Loucy (cell line): ENCODE data around the gene SERPINA12.

Experiments used
- EZH2phosphoT487 ChIP-seq: fragments of 200-600 bp; IDR thresholded peaks from 2 replicates; pipeline ENCODE4 v1.6.1; 2018; ENCODE audit warnings: antibody characterized with exemption, mild to moderate bottlenecking, moderate library complexity, borderline replicate concordance
- TF ChIP-seq, protein P1 (sequence below): fragments of 200-600 bp; sonication (generic); conservative IDR thresholded peaks from 2 replicates; pipeline ENCODE4 v1.5.1; 2014; ENCODE audit warnings: mild to moderate bottlenecking, antibody characterized with exemption, low read length

GRCh38 chr14:94547151-94547680, 37.9 kb upstream of the SERPINA12 start:
- TF ChIP-seq EZH2phosphoT487: no peak
- TF ChIP-seq, protein P1, sequence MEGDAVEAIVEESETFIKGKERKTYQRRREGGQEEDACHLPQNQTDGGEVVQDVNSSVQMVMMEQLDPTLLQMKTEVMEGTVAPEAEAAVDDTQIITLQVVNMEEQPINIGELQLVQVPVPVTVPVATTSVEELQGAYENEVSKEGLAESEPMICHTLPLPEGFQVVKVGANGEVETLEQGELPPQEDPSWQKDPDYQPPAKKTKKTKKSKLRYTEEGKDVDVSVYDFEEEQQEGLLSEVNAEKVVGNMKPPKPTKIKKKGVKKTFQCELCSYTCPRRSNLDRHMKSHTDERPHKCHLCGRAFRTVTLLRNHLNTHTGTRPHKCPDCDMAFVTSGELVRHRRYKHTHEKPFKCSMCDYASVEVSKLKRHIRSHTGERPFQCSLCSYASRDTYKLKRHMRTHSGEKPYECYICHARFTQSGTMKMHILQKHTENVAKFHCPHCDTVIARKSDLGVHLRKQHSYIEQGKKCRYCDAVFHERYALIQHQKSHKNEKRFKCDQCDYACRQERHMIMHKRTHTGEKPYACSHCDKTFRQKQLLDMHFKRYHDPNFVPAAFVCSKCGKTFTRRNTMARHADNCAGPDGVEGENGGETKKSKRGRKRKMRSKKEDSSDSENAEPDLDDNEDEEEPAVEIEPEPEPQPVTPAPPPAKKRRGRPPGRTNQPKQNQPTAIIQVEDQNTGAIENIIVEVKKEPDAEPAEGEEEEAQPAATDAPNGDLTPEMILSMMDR: no peak
